ENCODE data around the gene CMIP. TPM values are rescaled to one million over a fixed set of nuclear protein-coding genes. Genes with fewer than 3 reads are reported as not detected.
A peak's percentile ranks its signal among the peaks of the same experiment; 100 is the strongest.
"Not testable (repeated sequence)": the region's sequence is repeated elsewhere in the genome, so short reads cannot be mapped to it uniquely, and the experiment has no call there.

CMIP gene
- polyA plus RNA-seq (ENCODE audit: insufficient read length), result 44.3 TPM
- long read RNA-seq, donor 1, full-length matches to known transcripts, result 4 of 20 reads
- long read RNA-seq, donor 1, partial matches to known transcripts, result 16 of 20 reads
- long read RNA-seq, donor 1, other reads (novel, unspliced or antisense), result 0 of 20 reads
- long read RNA-seq, donor 2, full-length matches to known transcripts, result 2 of 2 reads
- long read RNA-seq, donor 2, partial matches to known transcripts, result 0 of 2 reads
- long read RNA-seq, donor 2, other reads (novel, unspliced or antisense), result 0 of 2 reads
- long read RNA-seq, donor 3, full-length matches to known transcripts, result 1 of 6 reads
- long read RNA-seq, donor 3, partial matches to known transcripts, result 5 of 6 reads
- long read RNA-seq, donor 3, other reads (novel, unspliced or antisense), result 0 of 6 reads
- long read RNA-seq, donor 4, result 0 reads
- long read RNA-seq, donor 5, result 0 reads
- long read RNA-seq, donor 6, full-length matches to known transcripts, result 1 of 1 reads
- long read RNA-seq, donor 6, partial matches to known transcripts, result 0 of 1 reads
- long read RNA-seq, donor 6, other reads (novel, unspliced or antisense), result 0 of 1 reads
- long read RNA-seq, donor 7, full-length matches to known transcripts, result 3 of 16 reads
- long read RNA-seq, donor 7, partial matches to known transcripts, result 13 of 16 reads
- long read RNA-seq, donor 7, other reads (novel, unspliced or antisense), result 0 of 16 reads
- long read RNA-seq, donor 8, full-length matches to known transcripts, result 1 of 14 reads
- long read RNA-seq, donor 8, partial matches to known transcripts, result 13 of 14 reads
- long read RNA-seq, donor 8, other reads (novel, unspliced or antisense), result 0 of 14 reads

- DNase-seq, result peak; percentile 65
Measured at GRCh38 chr16:81444448-81445121, at the start of gene CMIP. CMIP (plus strand) TSS chr16:81444808.

DNA sequence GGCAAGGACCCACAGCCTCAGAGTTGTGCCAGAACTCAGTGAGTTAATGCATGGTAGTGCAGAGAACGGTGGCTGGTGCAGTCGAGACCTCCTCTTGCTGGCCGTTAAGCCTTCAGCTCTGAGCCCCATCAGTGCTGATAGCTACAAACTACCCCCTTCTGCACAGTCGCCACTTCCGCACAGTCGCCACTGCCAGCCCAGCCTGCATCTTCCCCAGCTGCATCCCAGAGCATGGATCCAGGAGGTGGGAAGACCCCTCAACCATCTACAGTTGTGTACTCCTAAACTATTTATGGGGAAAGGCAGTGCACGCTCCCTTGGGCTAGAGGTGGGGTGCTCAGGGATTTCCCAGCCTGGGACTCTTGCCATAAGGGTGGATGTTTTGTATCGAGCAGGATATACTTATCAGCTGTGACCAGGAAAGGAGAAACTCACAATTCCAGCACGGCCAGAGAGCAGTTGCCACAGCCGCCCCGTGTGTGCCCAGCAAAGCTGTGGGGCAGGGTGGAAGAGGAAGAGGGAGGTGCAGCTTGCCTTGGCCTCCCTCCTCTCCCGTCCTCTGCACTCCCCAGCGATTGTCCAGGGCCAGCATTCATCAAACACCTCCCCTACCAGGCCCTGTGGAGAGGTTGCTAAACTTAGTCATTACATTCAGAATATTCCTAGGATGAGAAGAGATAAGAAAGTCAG, 49.5 kb upstream of the CMIP start:
- DNase-seq, result no peak

GRCh38 chr16:81397058-81397878, 47.3 kb upstream of the CMIP start:
- DNase-seq, result no peak

- no peak for DNase-seq
Measured at GRCh38 chr16:81397879-81398520, 46.6 kb upstream of the CMIP start.

DNA sequence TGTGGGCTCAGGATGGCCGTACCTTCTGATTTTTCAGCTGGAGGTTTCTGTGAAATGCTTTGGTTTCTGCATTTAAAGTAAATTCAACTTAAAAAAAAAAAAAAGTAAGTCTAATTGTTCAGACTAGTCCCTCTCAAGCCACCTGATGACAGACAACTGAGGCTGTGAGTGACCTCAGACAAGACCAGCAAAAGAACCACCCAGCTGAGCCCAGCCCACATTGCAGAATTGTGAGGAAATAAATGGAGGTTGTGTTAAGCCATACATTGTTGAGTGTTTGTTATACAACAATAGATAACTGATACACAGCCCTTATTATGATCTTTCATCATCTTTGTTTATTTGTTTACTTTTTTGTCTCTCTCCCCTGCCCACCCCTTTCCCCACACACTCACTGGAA, 44.7 kb upstream of the CMIP start:
- DNase-seq, result no peak

DNA sequence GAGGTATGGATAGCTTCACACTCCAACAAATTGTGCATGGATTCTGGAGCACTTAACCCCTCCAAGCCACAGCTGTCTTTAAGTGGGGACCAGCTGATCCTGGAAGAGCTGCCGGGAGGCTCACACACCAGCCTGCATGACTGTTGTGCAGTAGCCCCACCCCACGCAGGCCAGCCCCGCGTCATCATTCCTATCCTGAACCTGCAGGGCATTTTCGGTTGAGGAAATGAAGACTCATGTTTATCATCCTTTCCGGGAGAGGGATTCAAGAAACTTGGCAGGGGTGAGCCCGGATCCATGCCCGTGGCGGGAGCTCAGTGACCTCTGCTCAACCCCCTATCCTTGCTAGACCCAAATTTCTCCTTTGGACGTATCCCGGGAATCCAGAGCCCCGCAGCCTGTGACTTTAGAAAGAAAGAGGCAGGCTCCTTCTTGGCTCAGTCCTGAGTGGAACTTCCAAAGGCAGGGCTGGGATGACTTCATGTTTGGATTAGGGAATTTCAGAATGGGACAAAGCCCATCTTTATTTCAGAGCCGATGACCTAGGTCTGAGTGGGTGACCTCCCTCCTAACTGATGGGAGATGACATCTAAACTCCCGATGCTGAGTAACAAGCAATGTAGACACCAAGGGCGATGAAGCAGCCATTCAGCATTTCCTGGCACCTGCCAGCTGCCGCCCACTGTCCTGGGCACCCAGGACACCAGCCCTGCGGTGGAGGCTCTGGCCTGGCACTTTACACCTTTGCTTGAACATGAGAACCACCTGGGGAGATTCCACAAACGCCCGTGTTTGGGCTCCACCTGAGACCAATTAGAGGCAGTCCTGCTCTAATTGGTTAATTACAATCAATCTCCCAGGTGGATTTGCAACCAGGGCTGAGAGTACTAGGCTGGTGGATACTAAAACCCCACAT, 43.3 kb upstream of the CMIP start:
- DNase-seq, result no peak

DNA sequence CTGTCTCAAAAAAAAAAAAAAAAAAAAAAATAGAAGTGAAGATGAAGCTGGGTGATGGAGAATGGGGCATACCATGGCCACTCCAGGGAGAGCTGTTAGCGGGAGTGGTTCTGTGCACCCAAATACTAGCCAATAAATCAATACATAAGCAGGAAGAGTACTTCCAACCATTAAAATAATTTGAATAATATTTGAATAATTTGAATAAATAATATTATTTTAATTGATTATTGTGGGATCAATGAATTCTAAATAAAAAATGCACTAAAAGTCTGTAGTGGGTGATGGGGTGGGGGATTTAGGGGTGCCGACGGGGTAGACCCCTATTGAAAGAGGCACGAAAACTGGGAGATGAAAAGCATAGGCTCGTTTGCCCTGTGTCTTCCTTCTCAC, 41.4 kb upstream of the CMIP start:
- DNase-seq, result no peak

- peak; percentile 80 for DNase-seq
Measured at GRCh38 chr16:81403601-81404391, 40.8 kb upstream of the CMIP start.

- DNase-seq, result not testable (repeated sequence)
Measured at GRCh38 chr16:81405002-81405401, 39.6 kb upstream of the CMIP start.

DNA sequence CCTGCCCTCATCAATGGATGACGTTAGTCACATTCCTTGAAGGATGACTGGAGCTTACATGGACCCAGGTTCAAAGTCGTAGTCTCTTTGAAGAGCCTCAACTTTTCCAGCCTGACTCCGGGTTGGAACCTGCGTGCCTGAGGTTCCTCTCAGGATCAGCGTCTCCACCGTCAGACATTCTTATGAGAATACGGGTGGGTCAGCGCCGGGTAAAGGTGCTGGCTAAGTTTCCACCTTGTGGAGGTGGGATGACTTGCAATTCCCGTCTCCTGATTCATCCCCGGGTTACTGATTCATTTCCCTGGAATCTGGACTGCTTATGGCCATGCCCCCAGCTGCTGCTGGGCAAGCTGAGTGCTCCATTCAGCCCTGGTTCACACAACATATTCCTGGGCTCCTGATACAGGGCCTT, 38.9 kb upstream of the CMIP start:
- DNase-seq, result no peak

DNA sequence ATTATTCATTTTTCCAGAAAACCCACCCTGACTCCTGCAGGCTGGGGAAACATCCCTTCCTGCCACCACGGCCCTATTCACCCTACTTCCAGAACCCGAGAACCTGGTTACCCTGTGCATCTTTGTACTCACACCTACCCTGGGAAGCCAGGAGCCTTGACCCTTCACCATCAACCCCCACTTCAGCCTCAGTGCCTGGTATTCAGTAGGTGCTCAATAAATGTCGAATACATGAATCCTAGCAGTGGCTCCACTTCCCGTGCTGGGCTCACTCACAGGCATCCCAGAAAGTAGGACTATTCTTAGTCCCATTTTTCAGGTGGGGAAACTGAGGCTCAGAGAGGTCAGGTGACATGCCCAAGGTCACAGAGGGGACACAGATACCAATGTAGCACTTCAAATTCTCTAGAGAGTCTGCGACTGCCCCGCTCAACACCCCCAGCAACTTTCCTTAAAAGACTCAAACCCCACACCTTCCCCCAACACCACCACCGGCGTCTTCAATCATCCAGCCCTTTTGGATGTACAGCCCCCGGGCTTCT, 36.1 kb upstream of the CMIP start:
- DNase-seq, result no peak

DNA sequence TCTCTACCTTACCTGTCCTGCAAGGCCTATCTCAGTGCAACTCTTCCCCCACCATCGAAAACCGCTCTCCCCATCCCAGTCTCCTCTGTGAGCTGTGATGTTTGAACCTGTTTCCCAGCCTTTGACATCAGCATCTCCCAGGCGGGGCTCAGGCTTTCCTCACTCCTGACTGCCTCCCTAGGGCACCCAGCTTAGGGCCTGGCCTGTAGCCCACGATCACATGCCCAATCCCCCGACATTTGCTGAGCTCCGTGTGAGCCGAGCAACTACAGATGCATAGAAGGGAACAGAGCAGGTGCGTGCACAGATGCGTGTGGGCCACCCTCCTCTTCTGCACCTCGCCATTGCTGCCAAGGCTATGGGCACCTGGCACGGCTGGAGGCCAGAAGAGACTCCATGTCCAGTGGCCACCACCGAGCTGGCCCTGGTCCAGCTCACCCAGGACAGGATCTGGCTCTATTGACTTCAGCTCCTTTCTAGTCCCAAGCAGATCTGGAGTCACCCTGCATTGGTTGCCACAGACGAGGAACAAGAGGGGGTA, 35.5 kb upstream of the CMIP start:
- no peak for DNase-seq

DNA sequence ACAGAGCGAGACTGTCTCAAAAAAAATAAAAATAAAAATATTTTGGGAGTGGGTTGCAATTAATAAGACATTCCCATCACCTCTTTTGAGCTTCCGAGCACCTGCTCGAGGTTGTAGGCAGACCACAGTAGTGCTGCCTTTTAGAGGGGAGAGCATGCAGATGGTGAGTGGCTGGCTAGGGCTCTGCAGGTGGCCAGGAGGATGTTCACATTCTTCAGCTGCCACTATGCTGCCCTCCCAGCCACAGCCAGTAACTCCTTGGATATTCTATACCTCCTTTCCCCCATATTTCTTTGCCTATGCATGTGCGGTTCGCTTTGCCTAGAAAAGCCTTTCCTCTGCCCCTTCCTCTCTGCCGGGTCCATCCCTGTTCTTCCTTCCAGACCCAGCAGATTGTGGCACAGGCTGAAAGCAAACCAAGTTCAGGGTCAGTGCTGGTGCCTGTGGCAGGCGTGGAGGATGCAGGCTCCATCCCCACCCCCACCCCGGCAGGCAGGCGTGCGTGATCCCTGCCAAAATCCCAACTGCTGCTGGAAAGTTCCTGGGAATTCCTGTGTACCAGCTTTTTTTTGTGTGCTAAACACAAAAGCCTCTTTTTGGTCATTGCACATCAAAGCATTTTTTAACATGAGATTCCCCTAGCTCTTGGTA, 33.8 kb upstream of the CMIP start:
- no peak for DNase-seq

- no peak for DNase-seq
Measured at GRCh38 chr16:81413245-81413990, 31.2 kb upstream of the CMIP start.

GRCh38 chr16:81415751-81416150, 28.9 kb upstream of the CMIP start:
- DNase-seq, result no peak

- no peak for DNase-seq
Measured at GRCh38 chr16:81416749-81417148, 27.9 kb upstream of the CMIP start.

DNA sequence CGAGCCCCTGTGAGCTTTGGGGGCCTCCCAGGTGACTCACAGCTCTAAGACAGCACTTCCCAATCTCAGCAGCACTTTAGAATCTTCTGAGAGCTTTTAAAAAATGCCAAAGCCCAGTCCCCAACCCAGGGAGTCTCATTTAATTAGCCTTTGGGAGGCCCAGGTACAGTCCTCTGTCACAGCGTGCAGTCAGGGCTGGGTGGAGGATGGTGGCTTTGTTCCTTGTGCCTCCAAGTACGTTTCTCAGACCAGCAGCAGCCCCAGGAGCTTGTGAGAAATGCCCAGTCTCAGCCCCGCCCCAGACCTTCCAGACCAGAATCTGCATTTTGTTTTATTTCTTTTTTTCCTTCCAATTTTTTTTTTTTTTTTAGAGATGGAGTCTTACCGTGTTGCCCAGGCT, 27.4 kb upstream of the CMIP start:
- no peak for DNase-seq
